NCI-H1930 (cell line): Measurements from ENCODE around the gene NSD2.

Experiments used
- DNase-seq, 2 experiments: peaks; one replicate each; lab custom pipeline; 2025; lab: John Stamatoyannopoulos, UW

NSD2 gene

GRCh38 chr4:1971456-1972200 lies 100.4 kb downstream of the NSD2 start:
- DNase-seq, result no peak

- DNase-seq, result no peak
Measured at GRCh38 chr4:1972414-1972813, 101.2 kb downstream of the NSD2 start.

- no peak for DNase-seq
Measured at GRCh38 chr4:1973218-1973617, 102.0 kb downstream of the NSD2 start.

GRCh38 chr4:1973661-1974060 lies 102.5 kb downstream of the NSD2 start:
- no peak for DNase-seq

DNA sequence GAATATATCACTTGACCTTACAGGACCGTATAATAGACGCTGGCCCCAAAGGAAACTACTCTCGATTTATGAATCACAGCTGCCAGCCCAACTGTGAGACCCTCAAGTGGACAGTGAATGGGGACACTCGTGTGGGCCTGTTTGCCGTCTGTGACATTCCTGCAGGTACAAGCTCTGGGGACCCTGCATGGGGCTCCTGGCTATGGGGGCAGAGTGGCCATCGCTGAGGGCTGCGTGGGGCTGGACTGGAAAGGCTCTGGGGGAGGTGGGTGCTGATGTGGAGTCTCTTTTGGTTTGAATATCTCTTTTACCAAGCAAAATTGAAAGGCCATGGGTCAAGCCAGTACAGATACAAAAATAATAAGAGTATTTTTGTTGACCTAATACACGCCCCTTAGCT lies 103.6 kb downstream of the NSD2 start:
- no peak for DNase-seq

- DNase-seq, result no peak
Measured at GRCh38 chr4:1975391-1975801, 104.2 kb downstream of the NSD2 start.

DNA sequence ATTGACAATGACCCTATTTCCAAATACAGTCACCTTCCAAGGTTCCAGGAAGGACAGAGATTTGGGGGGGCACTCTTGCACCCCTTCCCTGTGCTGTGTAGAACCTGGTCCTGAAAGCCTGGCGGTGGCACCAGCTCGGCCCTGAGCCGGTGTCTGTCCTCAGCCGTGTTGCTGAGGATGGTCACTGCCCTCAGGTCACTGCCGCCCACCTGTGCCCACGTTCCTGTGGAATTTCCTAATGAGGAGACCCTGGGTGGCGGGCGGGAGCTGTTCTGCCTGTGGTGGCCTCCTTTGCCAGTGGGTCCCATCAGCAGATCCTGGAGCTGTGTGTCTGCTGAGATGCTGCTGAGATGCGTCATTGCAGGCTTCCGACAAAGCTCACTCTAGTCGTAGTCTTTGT lies 104.7 kb downstream of the NSD2 start:
- DNase-seq, result no peak

DNA sequence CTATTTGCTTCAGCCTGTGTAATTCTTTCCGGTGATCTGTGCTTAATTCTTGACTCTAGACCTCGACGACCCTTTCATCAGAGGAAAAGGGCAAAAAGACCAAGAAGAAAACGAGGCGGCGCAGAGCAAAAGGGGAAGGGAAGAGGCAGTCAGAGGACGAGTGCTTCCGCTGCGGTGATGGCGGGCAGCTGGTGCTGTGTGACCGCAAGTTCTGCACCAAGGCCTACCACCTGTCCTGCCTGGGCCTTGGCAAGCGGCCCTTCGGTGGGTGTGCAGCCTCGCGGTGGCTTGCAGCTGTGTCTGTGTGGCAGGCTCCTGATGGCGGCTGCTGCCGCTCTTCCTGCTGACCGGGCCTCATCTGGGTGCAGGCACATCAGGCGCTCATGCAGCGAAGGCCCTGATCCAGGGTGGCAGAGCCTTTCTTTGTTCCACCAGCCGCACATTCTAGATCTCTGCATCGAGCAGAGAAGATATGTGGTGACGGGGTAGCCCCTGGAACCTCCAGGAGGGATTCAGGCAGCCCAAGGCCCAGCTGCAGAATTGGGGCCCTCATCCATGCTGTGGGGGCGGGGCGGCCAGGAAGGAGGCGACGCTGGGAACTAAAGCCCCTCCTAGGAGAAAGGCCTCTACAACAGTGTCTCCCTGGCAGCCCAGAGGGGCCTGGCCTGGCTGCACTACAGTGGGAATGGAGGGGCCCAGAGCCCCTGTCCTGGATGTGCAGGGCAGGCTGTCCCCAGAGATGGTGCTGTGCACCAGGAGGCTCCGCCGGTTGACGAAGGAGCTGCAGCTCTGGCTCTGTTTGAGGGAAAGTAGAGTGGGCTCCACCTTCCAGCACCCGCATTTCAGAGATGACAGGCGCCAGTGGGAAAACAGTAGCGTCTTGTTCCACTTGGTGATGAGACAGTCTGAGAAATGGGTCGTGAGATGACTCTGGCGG lies 105.5 kb downstream of the NSD2 start:
- DNase-seq, result no peak

- DNase-seq, result no peak
Measured at GRCh38 chr4:1978226-1978625, 107.0 kb downstream of the NSD2 start.

DNA sequence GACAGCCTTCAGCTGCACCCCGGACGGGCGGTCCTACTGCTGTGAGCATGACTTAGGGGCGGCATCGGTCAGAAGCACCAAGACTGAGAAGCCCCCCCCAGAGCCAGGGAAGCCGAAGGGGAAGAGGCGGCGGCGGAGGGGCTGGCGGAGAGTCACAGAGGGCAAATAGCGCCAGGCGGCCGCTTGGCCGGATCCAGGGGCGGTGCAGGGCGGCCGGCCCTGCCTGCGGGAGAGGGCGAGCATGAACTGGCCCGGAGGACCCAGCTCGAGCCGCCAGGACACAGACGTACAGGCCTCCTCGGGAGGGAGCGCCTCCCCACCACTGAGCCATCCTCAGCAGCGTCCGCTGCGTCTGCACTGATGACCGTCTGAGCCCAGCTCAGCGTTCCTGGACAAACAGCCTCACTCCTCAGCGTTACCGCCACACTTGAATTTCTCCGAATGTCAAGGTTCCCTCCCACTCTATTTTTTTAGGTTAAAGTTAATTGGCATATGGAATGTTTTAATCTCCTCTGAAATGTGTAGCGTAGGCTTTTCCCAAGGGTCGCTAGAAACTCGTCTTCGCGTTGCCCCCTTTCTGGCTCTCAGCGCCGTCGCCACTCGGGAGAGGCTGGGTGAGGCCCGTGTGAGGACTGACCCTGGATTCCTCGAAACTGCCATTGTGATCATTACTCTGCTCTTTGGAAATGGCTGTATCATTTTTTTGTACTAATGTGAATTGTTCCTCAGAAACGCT lies 107.7 kb downstream of the NSD2 start:
- no peak for DNase-seq

- no peak for DNase-seq
Measured at GRCh38 chr4:1979477-1980196, 108.4 kb downstream of the NSD2 start.

DNA sequence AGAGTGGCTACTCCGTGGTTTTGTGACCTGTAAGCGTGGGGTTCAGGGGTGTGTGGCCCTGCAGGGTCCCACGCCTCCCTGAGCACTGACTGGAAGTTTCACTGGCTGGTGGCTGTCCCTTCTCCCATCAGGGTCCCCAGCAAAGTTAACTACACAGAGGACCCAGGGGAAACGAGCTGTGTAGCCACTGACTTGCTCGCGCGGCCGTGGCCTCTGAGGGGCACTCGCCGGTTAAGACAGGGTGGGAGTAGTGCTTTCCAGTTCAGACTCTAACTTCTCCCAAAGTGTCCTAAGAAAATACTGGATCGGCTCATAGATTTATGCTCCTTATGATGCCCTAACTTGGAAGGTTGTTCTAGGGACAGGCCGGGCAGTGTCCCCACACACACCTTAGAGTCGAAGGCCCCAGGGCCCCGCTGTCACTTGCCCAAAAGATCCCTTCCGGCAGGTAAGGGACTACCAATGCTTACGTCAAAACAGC lies 109.4 kb downstream of the NSD2 start:
- DNase-seq, result no peak

DNA sequence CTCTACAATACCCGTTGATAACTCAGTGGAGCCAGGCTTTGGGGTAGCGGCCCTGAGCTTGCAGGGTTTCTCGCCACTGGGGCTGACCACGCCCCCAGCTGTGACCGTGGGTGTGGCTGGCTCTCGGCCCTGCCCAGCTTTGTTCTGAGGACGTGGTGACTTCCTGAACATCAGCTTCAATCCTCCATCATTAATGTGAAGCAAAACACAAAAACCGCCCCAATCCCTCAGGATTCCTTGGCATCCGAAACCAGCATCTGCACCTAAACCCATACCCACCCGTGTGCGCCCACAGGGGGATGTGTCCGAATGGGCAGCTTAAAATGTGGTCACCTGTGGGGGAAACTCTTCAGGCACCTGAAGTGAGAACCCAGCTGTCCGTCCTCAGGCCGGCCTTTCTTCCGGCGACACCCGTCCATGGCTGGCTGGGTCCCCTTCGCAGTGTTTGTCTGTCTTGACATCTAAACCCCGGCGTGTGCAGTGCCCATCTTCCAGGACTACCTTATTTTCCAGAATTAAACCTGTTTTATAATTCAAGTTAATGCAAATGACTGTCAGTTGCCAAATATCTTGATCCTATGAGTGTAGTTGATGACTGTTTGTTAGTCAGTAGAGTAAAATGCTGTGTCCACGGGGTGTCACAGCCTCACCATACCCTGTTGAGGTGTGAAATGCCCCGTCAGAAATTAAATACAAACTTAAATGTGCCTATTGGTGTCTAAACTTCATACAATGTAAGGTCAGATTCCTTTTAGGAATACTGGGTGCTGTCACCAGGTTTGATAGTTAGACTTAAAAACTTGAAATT lies 110.3 kb downstream of the NSD2 start:
- no peak for DNase-seq

DNA sequence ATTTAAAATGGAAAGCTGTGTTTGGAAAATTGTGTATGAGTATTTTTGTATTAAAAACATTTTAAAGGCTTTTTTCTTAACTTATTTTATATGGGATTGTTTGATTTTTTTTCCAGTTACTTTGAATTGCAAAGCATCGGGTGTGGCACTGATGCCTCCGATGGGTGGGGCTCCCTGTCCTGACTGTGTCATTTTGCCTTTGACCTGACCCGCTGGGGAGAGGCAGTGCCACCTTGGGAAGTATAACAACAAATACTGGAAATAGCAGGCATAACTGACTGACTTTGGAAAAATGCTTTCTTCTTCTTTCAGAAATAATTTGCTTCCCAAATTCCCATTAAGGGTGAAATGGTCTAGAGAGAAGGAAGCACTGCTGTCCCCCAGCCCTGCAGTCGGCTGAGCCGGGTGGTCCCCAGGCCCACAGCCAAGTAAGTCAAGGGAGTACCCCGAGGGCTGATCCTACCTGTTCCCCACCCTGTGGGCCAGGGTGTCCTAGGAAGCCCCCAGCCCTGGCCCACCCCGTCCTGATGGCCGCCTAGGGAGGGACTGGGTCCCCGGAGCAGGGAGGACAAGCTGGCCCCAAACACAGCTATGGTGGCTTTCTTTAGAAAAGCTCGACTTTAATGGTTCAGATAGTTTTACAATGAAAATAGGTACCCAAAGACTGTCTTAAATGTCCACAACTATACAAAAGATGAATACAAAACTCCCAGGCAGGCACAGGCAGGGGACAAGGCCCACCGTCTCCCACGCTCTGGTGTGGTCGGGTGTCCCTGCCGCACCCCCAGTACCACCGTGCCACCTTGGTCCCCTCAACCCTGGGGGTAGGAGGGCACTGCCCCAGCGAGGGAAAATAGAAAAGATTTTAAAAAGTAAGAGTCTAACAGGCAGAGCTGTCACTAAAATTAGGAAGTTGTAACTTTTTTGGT lies 111.2 kb downstream of the NSD2 start:
- no peak for DNase-seq

GRCh38 chr4:1983053-1983845 lies 112.1 kb downstream of the NSD2 start:
- no peak for DNase-seq

DNA sequence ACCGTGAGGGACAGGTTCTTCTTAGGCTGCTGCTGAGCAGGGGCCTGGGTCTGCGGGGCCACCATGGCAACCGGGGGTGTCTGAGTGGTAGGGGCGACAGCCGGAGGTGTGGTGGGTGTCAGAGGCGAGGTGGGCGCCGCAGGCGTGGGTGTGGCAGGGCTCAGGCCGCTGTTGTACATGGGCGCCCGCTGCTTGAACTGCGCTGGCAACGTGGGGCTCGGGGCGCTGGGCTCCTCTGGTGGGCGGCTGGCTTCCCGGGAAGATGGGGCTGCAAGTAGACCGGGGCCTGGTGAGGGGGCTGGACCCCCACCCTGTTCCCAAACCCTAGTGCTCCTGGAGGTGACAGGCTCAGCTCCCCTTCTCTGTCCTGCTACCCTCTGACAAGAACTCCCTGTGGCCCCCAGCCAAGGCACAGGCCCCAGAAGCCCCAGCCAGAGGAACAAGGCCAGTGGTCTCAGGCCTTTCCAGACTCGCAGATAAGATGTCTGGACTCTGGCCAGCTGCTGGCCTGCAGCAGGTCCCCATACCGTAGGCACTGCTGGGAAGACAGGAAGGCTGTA lies 112.7 kb downstream of the NSD2 start:
- no peak for DNase-seq

GRCh38 chr4:1984406-1985191 lies 113.4 kb downstream of the NSD2 start:
- no peak for DNase-seq

- DNase-seq, result no peak
Measured at GRCh38 chr4:1985294-1985693, 114.1 kb downstream of the NSD2 start.
